Stimulated activated CD8-positive, alpha-beta memory T cell treated with anti-CD3 and anti-CD28 coated beads, Interleukin-7, amount 100 ng/mL, for 24 hours (primary cell): Measurements from ENCODE around the gene MSRB1.

Source experiments
- DNase-seq: peaks from one replicate; pipeline ENCODE4 v3.0.0-alpha.2; 2020; ENCODE audit warnings: low read depth

Gene MSRB1, protein sequence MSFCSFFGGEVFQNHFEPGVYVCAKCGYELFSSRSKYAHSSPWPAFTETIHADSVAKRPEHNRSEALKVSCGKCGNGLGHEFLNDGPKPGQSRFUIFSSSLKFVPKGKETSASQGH

DNA sequence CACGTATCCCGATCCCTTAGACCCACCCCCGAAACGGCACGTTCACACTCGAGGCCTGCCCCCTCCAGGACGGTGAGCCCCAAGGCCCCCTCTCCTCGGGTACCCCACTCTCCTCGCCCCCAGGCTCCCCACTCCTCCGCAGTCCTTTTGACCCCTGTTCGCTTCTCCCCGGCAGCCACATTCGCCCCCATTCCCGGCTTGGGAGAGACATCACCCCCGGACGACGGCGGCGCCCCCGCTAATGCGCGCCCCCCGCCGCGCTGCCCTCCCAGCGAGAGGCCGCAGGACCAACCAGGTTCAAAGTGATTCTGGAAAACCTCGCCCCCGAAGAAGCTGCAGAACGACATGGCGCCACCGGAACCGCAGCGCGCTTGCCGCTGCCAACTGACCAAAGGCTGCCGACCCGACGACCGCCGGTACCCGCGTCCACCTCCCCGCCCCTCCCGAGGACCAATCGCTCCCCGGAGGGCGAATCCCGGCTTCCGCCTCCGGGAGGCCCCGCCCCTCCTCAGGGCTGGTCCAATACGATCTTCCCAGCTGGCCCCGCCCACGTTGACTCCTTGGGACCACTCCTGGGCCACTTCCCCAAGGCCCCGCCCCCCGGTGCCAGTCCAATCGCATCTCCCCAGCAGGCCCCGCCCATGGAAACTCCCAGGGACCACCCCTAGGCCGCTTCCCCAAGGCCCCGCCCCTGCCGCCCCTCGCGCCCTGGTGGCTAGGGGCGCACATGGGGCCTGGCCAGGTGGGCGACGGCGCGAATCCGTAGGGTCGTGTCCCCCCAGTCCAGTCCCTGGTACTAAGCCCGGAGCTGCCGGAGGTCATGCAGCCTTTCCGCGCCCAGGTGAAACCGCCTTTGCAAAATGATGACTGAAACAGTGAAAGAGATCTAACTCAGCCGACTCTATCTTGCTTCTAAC lies at the start of gene MSRB1:
Gene MSRB1 (minus strand): TSS at position 390 of the 917 bp plus-strand sequence. CDS start 43 bp downstream, at position 347.
- DNase-seq: peak; percentile 99

- peak; percentile 93 for DNase-seq
These were observed 49.1 kb upstream of the MSRB1 start for GRCh38 chr16:1991948-1992703.

DNA sequence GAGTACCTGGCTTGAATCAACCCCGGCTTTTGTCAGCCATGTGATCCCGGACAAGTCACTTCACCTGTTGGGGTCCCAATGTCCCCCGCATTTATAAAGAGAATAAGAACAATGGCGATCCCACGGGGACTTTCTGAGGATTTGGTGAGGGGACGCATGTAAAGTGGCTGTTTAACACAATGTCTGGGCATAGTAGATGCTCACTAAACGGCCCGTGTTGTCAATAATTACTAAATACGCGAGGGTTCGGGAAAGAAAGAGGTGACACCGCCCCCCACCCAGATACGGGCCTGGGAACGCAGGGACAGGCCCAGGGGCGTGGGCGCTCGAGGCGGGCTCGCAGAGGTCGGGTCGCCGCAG lies 48.6 kb upstream of the MSRB1 start:
- DNase-seq: no peak

DNA sequence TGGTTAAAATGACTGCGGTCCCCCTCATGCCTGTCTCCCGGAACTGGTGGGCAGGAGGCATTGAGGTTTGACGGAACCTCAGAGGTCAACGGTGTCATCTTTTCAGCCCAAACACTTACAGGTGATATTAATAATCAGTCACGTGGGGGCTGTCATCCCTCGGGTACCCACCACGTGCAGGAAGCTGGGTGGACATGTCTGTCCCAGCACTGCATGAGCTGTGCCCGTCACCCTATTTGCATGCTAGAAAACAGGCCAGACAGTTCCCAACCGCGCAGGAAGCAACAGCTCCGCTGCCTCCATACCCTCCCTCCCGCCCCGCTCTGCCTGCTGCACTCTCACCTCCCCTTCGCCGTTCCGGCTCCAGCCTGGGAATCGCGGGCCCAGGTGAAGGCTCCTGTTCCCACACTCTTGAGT lies 48.1 kb upstream of the MSRB1 start:
- no peak for DNase-seq

DNA sequence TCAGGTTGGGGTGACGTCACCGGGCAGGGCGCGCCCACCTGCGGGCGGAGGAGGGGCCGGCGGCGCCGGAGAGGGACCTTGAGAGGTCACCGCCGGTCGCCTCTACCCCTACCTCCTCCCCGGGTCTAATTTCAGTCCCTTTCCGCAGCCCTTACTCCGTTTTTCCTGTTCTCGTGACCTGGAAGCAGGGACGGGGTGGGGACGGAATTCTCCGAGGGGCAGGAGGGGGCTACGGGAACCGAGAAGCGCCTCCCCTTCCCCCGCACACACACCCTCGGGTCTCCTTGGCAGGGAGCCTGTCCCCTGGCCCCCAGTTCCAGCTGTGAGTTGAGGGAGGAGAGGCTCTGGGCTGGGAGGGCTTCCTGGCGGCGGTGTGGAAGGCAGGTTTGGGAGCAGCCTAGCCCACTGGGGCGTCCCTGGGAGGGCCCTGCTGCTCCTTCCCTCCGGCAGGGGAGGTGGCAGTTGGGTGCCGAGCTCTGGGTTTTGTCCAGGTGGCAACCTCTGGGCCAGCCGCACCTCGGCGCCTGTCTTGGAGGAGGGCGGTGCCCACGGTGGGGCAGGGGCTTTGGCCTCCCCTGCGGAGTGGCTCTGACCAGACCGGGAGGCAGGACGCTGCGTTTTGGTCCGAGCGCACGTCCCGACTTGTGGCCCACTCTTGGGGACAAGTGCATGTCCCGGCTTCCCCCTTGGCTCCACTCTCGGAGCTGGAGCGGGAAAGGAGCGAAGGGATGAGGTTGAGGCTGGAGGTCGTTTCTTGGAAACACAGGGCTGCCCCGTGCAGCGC lies 47.5 kb upstream of the MSRB1 start:
- DNase-seq: no peak

GRCh38 chr16:1990101-1990350 lies 47.0 kb upstream of the MSRB1 start:
- no peak for DNase-seq

DNA sequence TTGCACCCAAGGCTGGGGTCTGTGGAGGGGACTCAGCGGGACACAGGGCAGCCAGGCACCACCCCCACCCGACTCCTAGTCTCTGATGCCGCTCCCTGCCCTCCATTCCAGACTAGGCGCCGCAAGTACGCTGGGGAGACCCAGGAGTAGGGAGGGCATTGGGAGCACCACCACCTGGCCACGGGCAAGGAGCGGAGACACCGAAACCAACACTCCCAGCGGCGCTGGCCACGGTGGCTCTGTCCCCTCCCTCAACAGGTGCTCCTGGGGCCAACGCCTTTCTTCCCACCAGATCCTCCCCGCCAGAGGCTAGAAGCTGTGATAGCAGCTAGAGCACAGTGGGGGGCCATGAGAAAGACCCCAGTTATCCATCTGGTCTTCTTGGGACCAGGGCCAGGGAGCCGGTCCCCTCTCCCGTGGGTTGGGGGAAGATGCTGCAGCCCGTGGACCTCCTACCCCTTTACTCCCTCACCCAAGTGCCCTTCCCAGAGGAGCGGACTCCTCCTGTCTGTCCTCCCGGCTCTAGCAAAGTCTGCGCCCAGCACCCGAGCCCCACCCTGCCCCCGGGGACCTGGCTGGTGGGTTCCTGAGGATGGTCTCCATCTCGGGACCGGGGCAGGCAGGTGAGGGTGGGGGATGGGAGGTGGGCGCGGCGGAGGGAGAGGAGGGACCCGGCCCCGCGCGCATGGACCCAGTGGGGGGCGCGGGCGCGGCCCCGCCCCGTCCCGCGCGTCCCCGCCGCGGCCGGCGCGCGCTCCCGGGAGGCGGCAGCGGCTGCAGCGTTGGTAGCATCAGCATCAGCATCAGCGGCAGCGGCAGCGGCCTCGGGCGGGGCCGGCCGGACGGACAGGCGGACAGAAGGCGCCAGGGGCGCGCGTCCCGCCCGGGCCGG lies 46.5 kb upstream of the MSRB1 start, which contains the start of gene SYNGR3:
Gene SYNGR3 (plus strand): TSS at position 762 of the 892 bp plus-strand sequence. CDS start 133 bp downstream, outside the sequence.
- no peak for DNase-seq

DNA sequence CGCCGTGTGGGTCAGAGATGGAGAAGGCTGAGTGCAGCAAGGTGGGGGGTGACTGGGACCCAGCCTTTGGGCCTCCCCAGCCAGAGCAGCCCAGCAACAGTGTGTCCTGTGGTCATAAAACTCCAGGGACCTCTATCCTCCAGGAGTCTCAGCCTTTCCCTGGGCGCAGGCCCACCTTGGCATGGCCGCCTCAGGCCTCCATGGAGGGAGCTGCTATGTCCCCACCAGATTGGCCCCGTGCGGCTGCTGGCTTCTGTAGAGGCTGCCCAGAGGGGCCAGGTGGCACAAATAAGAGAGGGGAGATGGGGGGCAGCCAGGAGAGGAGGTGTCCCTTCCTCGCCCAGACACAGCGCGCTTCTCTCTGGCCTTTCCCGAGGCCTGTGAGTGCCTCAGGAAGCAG lies 44.2 kb upstream of the MSRB1 start:
- DNase-seq: no peak

- no peak for DNase-seq
These were observed 42.6 kb upstream of the MSRB1 start for GRCh38 chr16:1985466-1986150.

GRCh38 chr16:1984347-1985225 lies 41.6 kb upstream of the MSRB1 start:
- no peak for DNase-seq

DNA sequence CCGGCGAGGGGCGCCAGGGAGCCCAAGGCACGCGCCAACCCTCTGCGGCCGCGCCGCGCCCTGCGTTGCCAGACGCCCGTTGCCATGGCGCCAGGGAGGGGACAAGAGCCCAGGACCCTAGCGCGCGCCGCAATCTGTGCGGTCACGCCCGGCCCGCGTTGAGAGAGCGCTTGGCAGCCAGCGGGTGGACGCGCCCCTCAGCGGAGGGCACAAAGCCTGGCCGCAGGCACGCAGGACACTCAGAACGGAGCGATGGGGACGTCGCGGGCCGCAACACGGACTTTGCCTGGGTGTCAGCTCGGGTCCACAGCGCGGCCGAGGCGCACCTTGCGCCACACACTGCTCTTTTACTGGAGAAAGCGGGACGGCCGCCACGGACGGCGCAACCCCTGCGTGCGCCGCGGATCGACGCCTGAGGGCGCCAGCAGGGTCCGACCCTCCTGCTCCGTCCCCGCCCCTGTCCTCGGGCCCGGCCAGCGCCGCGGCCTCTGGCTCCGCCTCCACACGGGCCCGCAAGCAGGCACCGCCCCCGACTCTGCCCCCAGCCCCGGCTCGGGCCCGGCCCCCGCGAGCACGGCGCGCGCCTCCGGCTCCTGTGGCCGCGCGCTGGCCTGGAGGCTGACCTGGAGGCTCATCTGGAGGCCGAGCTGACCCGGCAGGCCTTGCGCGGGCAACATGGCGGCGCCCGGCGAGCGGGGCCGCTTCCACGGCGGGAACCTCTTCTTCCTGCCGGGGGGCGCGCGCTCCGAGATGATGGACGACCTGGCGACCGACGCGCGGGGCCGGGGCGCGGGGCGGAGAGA lies 40.7 kb upstream of the MSRB1 start, which contains the start of gene GFER:
Gene GFER (plus strand): TSS at position 650 of the 803 bp plus-strand sequence. CDS start 26 bp downstream, at position 676.
- no peak for DNase-seq

- no peak for DNase-seq
These were observed 40.1 kb upstream of the MSRB1 start for GRCh38 chr16:1982991-1983543.

DNA sequence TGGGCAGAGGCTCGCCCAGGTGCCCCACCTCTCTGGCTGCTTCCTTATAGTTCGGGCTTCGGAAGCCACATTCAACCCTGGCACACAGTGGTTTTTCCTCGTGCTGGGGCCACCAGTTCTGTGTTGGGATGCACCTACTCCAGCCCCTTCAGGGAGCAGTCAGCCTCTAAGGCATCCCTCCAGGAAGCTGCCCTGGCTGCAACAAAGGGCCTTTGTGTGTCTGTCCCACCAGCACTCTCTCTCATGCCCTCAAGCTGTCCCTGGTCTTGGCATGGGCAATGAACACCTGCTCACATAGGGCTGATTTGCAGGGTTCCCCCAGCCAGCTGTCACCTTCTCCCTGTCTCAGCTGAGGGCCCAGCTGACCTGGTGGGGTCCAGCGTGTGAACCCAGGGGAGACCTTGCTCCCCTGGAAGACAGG lies 39.0 kb upstream of the MSRB1 start:
- DNase-seq: no peak

DNA sequence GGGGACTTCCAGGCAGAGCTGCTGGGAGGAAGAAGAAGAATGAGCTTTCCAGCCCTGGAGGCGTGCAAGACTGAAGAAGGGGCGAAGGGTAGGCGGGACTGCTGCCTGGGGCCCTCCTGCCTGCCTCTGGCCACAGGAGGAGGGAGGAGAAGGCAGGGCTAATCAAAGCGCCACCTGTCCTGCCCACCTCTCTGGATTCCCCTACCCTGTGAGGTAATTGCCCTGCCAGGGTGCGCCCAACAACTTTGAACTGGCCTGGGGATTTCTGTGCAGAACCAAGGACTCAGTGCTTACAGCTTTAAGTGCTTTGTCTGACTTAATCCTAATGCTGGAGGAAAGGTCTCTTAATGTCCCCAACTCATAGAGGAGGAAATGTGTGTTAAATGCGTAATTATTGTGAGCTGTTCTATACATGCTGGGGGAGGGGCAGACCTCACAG lies 38.4 kb upstream of the MSRB1 start, which contains the start of gene NOXO1:
Gene NOXO1 (minus strand): TSS at position 72 of the 439 bp plus-strand sequence. CDS start 290 bp downstream, outside the sequence.
- no peak for DNase-seq

- DNase-seq: no peak
These were observed 37.7 kb upstream of the MSRB1 start for GRCh38 chr16:1980770-1981087.

DNA sequence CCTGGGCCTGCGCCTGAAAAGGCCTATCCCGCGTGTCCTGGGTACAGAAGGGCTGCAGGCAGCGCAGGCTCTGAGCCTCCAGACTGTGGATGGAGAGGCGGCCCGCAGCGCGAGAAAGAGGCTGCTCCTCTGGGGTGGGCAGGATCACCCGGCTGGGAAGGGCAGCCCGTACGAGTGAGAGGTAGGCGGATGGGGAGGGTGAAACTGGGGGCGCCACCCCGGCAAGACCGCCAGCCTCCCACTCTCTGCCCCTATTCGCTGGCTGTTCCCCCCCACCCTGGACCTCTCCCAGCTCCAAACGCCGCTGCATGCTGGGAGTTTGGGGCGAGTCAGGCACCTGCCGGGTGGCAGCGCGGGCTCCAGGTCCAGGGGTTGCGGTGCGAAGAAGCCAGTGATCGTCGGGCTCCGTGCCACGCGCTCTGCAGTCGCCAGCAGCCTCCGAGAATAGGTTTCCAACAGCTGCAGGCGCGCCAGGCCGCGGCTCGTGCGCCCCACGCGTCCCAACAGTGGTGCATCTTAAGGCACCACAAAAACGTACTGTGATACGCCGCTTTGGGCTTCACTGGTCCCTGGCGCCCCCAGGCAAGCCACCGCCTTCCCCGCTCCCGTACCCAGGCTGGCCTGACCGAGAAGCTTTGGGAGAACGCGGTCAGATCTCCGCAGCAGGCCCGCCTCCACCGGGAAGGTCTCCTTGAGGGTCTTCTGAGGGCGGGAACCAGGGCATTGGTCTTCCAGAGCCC lies 37.2 kb upstream of the MSRB1 start:
- no peak for DNase-seq

DNA sequence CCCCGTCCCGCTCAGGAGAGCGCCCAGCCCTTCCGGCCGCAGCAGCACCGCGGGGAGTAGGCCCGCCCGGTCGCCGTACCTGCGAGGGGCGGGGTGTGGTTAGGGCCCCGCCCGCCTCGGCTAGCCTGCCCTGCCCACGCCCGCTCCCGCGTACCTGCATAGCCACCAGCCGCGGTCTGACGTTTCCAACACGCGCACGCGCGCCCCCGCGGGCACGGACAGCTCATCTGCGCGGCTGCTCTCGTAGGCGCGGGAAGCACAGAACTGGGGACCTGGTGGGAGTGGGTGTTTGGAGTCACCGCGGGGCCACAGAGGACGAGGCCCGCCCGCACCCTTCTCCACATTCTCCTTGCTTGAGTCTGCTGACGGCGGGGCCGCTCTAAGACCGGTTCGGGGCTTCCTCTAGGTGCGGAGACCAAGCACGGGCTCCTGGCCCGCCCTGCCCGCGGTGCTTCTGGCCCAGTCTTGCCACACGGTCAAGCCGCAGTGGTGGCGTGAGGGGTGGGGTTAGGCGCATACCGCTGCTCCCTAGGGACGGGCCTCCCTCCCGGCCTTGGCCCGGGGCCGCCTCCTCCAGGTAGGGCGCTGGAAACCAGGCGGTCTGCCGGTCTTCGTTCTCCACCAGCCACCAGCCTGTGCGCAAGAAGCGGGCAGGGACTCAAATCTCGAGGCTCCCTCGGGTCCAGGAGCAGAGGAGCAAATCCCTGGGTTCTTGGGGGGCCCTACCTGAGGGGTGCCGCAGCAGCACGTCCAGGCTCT lies 36.5 kb upstream of the MSRB1 start:
- DNase-seq: no peak
